ENCODE data around the gene ADGRG1.

The ADGRG1 gene

DNA sequence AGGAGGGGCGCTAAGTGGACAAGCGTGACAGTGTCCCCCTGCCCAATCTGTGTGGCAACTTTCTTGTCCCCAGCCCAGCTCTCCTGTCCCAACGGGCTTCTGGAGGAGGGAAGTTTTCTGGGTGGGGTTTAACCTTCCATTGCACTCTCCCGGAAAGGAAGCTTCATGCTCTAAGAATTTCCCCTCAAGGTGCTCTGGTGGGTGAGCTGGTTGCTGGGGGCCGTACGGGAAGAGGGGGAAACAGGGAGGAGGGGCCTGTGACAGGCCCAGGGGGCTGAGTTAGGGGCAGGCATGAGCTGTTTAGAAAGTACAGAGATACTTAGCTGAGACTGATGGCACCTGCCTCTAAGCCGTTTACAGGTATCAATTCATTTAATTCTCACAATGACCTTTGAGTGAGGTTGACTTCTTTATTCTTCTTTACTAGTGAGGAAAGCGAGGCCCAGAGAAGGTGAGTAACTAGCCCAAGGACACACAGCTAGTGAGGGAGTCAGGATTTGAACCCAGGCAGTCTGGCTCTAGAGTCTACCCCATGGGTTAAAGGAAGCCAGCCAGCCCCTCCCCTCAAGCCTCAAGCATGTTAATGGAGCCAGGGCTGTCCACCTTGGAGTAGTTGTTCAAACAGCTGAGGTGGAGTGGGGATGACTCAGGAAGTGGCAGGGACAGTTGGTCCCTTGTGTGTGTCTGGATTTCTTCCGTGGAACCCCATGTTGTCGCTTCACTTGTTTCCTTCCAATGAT lies 18.9 kb downstream of the ADGRG1 start:
- H3K27ac ChIP-seq, result no peak overlapping the region
- TF ChIP-seq, protein P1, sequence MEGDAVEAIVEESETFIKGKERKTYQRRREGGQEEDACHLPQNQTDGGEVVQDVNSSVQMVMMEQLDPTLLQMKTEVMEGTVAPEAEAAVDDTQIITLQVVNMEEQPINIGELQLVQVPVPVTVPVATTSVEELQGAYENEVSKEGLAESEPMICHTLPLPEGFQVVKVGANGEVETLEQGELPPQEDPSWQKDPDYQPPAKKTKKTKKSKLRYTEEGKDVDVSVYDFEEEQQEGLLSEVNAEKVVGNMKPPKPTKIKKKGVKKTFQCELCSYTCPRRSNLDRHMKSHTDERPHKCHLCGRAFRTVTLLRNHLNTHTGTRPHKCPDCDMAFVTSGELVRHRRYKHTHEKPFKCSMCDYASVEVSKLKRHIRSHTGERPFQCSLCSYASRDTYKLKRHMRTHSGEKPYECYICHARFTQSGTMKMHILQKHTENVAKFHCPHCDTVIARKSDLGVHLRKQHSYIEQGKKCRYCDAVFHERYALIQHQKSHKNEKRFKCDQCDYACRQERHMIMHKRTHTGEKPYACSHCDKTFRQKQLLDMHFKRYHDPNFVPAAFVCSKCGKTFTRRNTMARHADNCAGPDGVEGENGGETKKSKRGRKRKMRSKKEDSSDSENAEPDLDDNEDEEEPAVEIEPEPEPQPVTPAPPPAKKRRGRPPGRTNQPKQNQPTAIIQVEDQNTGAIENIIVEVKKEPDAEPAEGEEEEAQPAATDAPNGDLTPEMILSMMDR (conservative IDR thresholded peaks at IDR 0.05), result no peak
- TF ChIP-seq ZFX (IDR thresholded peaks at IDR 0.05), result no peak

- H3K27ac ChIP-seq, result no peak overlapping the region
- TF ChIP-seq ZFX (IDR thresholded peaks at IDR 0.05), result no peak
- TF ChIP-seq, protein P1 (conservative IDR thresholded peaks at IDR 0.05), result no peak
Observed at GRCh38 chr16:57648125-57648524, 19.7 kb downstream of the ADGRG1 start.

DNA sequence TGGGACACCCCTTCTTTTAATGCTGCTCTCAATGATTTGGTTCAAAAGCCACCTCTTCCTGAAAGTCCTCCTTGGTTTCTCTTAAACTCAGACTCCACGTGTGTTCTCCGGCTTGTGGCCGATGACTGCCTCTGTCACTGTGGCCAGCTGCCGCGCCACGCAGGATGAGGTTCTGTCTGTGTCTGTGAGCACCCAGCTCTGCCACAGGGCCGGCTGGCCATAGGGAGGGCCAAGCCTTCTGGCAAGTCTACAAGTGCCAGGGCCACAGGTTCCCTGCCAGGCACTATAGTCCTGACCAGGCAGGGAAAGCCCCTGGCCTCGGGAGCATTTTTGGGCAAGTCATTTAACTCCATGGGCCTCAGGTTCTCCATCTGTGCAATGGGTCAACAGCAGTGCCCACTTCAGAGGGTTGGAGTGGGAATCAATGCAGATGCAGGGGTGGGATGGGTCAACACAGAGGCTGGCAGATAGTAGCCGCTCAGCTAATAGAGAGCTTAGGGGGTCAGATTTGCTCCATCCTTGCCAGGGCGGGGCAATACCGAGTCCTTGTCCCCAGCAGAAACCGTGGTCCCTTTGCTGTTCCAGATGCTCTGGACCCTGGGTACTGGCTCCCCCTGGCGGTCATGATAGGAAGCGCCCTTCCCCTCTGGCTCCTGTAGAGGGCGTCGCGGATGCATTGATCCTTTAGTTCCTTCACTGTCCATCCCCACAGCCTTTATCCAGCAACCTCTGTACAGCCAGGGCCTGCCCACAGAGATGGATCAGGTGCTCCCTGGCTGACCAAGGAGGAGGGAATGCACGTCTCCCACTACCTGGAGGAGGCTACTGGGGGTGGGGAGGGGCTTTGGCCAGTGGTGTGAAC lies 20.4 kb downstream of the ADGRG1 start:
- H3K27ac ChIP-seq, result no peak overlapping the region
- TF ChIP-seq, protein P1 (conservative IDR thresholded peaks at IDR 0.05), result peak; percentile 99
- TF ChIP-seq ZFX (IDR thresholded peaks at IDR 0.05), result no peak

GRCh38 chr16:57649443-57649751 lies 21.0 kb downstream of the ADGRG1 start:
- no peak for TF ChIP-seq ZFX (IDR thresholded peaks at IDR 0.05)
- TF ChIP-seq, protein P1 (conservative IDR thresholded peaks at IDR 0.05), result 0 out of 2 replicates have a peak, but pooled peaks have one; percentile 49
- no peak overlapping the region for H3K27ac ChIP-seq

- H3K27ac ChIP-seq, result no peak overlapping the region
- TF ChIP-seq, protein P1 (conservative IDR thresholded peaks at IDR 0.05), result no peak
- no peak for TF ChIP-seq ZFX (IDR thresholded peaks at IDR 0.05)
Observed at GRCh38 chr16:57649846-57650245, 21.4 kb downstream of the ADGRG1 start.

GRCh38 chr16:57651344-57652333 lies 23.2 kb downstream of the ADGRG1 start:
- TF ChIP-seq, protein P1 (conservative IDR thresholded peaks at IDR 0.05), result no peak
- TF ChIP-seq ZFX (IDR thresholded peaks at IDR 0.05), result no peak
- H3K27ac ChIP-seq, result no peak overlapping the region
